ENCODE measurements around the gene LRP10. TPM values are rescaled to one million over a fixed set of nuclear protein-coding genes. Genes with fewer than 3 reads are reported as not detected.
"Not testable (repeated sequence)": the region's sequence is repeated elsewhere in the genome, so short reads cannot be mapped to it uniquely, and the experiment has no call there.

LRP10 gene
- total RNA-seq, 1 experiment from 2014 or later, result 12.2 TPM

DNA sequence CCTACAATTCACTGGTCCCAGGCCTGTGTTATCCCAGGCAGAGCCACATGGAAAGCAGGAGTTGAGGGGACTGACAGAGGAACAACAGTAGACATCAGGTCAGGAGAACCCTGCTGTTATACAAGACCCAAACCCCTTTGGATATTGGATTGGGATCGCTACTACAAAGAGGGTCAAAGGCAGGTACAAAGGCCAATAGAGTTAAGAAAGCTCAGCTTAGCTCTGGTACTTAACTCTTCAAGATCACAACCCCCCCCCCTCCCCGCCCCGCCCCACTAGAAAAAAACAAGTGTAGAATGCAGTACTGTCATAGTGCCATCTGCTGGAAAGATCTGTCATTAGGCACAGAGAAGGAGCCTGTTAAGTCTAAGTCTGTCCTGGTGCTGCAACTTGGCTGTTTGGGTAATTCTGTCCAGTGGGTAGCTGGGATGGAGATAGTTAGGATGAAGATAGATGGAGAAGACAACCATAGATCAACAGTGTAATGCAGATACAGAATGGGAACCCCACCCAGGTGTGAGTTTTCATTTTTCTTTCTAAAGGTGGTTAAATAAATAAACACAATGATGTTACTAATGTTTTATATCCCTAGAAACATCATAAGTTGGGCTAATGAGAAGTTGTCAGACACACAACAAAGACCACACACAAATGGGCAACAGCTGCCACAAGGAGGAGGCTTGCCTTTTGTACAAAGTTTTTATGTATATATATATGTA lies 28.7 kb downstream of the LRP10 start:
- H3K27ac ChIP-seq, result no peak overlapping the region
- H3K27me3 ChIP-seq, result no peaks in the 10 kb centered on the region
- no peaks in the 10 kb centered on the region for H3K4me1 ChIP-seq
- no peaks in the 10 kb centered on the region for H3K9me3 ChIP-seq (replicated peaks)
- H3K4me3 ChIP-seq, result no peak overlapping the region
- peaks cover 36% of the 10 kb centered on the region for H3K36me3 ChIP-seq
- peak; percentile 27 to 76 for DNase-seq

DNA sequence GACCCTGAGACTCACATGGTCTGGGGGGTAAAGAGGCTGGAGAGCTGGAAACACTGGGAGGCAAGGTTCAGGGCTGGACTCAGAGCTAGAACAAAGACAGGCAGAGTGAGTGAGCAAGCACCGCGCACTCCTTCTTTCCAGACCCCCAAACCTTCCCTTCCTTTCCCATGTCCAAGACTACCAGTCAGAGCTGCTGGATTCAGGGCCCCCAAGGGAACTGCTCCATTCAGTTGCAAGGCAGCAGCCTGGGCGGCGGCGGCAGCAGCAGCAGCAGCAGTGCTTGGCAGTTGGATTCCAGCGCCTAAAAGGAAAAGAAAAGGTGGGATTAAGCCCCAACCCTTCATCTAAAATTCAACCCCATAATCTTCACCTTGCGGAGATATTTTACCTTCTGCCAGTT lies 30.3 kb downstream of the LRP10 start:
- Histone ChIP-seq H3K27ac (no peak overlapping the region), H3K36me3 (peaks cover 52% of the 10 kb centered on the region), H3K4me3 (no peak overlapping the region), H3K4me1 (no peaks in the 10 kb centered on the region), H3K9me3 (replicated peaks) (no peaks in the 10 kb centered on the region), H3K27me3 (no peaks in the 10 kb centered on the region)
- DNase-seq, result no peak

DNA sequence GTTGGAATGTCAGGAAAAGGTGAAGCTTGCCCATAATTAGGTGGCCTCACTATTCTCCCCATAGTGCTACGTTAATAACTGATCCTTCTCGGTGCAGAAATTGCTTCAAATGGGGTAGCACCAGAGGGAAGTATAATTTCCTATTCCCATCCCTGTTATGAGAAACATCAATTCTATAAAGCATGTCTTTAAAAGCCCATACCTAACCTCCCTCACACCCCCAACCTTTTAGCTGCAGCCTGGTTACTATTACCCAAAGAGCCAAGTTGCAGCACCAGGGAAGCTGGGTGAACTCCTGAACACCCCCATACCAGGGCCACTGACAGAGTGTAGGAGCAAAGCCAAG lies 32.2 kb downstream of the LRP10 start:
- Histone ChIP-seq H3K36me3 (peaks cover 69% of the 10 kb centered on the region), H3K4me3 (no peak overlapping the region), H3K4me1 (no peaks in the 10 kb centered on the region), H3K27me3 (no peaks in the 10 kb centered on the region), H3K9me3 (replicated peaks) (no peaks in the 10 kb centered on the region), H3K27ac (no peak overlapping the region)
- no peak for DNase-seq

DNA sequence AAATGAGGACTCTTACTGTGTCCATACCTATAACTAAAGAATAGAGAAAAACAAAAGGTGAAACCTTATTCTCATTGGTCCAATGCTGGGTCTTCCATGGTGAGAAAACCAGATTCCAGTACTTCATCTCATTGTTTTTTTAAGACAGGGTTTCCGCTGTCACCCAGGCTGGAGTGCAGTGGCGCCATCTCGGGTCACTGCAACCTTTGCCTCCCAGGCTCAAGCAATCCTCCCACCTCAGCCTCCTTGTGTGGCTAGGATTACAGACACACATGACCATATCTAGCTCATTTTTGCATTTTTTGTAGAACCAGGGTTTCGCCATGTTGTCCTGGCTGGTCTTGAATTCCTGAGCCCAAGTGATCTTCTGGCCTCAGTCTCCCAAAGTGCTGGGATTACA lies 34.1 kb downstream of the LRP10 start:
- H3K9me3 ChIP-seq (replicated peaks), result no peaks in the 10 kb centered on the region
- no peak overlapping the region for H3K27ac ChIP-seq
- no peaks in the 10 kb centered on the region for H3K4me1 ChIP-seq
- H3K36me3 ChIP-seq, result peaks cover 80% of the 10 kb centered on the region
- no peak for DNase-seq
- no peaks in the 10 kb centered on the region for H3K27me3 ChIP-seq
- H3K4me3 ChIP-seq, result no peak overlapping the region

DNA sequence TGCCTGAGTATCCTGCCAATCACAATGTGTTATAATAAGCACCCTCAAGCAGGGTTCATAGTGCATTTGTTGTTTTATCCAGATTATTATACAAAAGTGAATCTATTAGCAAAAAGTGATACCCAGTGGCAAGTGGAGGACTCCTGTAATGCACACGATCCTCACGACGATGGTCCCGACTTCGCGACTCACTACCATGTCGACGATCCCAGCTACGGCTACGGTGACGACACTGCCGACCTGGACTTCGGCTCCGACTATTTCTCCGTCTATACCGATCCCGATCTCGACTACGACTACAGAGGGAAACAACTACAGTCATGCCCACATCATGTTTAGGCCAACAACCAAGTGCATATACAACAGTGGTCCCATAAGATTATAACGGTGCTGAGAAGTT lies 34.5 kb downstream of the LRP10 start:
- Histone ChIP-seq H3K27me3 (no peaks in the 10 kb centered on the region), H3K9me3 (replicated peaks) (no peaks in the 10 kb centered on the region), H3K27ac (no peak overlapping the region), H3K36me3 (peaks cover 83% of the 10 kb centered on the region), H3K4me1 (no peaks in the 10 kb centered on the region), H3K4me3 (no peak overlapping the region)
- no peak for DNase-seq

DNA sequence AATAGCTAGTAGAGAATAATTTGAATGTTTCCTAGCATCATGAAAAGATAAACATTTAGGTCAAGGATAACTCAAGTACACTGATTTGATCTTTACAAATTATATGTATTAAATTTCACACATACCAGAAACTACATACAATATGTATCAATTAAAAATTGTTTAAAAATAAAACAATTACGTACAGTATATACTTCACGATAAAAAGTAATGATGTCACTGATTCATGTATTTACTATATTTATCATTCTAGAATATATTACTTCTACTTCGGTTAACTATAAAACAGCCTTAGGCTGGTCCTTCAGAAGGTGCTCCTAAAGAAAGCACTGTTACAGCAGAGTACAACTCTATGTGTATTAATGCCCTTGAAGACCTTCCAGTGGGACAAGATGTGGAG lies 35.9 kb downstream of the LRP10 start:
- Histone ChIP-seq H3K9me3 (replicated peaks) (no peaks in the 10 kb centered on the region), H3K4me1 (no peaks in the 10 kb centered on the region), H3K36me3 (peaks cover 82% of the 10 kb centered on the region), H3K4me3 (no peak overlapping the region), H3K27ac (no peak overlapping the region), H3K27me3 (no peaks in the 10 kb centered on the region)
- DNase-seq, result no peak

DNA sequence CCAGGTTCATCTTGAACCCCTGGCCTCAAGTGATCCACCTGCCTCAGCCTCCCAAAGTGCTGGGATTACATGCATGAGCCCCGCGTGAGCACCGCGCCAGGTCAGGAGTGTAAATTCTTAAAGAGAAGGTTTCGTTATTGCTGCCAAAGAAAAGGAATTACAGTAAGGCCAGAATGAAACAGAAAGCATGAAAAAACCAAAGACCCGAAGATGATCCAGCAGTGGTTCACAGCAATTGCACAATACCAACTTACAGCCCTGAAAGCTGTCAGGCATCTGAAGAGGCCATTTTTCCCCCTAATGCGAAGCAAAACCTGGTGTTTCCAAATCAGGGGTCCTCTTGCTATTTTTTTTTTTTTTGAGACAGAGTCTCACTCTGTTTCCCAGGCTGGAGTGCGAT lies 37.1 kb downstream of the LRP10 start:
- no peak for DNase-seq
- Histone ChIP-seq H3K27me3 (no peaks in the 10 kb centered on the region), H3K36me3 (peaks cover 74% of the 10 kb centered on the region)

DNA sequence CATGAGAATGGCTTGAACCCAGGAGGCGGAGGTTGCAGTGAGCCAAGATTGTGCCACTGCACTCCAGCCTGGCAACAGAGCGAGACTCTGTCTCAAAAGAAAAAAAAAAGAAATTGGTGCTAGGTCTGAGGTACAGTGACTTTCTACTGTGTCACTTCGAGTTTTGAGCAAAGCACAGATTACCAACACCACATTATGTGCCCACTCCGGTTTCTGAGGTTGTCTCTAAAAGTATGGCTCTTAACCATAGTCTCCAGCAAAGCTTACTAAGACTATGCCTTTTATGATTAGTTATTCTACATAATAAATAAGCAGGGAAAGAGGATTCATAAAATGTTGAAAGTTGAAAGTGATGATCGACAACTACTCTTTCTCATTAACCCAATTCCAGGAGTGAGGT lies 39.4 kb downstream of the LRP10 start:
- Histone ChIP-seq H3K4me1 (no peaks in the 10 kb centered on the region), H3K9me3 (replicated peaks) (no peaks in the 10 kb centered on the region), H3K27me3 (no peaks in the 10 kb centered on the region), H3K36me3 (peaks cover 54% of the 10 kb centered on the region), H3K4me3 (no peak overlapping the region), H3K27ac (no peak overlapping the region)
- no peak for DNase-seq

More for the DNA sequence above, 37.1 kb downstream of the LRP10 start:
- Histone ChIP-seq H3K27ac (no peak overlapping the region), H3K4me3 (no peak overlapping the region), H3K9me3 (replicated peaks) (no peaks in the 10 kb centered on the region), H3K4me1 (no peaks in the 10 kb centered on the region)

DNA sequence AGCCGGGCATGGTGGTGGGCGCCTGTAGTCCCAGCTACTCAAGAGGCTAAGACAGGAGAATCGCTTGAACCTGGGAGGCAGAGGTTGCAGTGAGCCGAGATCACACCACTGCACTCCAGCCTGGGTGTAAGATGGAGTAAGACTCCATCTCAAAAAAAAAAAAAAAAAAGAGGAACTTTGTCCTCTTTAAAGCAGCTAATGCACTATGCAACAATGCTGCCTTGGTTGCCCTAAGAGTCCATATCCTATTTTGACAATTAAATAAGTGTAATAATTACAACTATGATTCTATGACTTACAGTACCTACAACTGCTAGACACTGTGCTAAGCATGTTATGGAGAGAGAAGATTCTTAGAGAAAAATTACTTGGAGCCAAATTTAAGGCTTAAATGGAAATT lies 43.3 kb downstream of the LRP10 start:
- not testable (repeated sequence) for H3K4me1 ChIP-seq; H3K27ac ChIP-seq; DNase-seq; H3K27me3 ChIP-seq; H3K9me3 ChIP-seq (replicated peaks); H3K4me3 ChIP-seq
- H3K36me3 ChIP-seq, result peaks cover 22% of the 10 kb centered on the region

DNA sequence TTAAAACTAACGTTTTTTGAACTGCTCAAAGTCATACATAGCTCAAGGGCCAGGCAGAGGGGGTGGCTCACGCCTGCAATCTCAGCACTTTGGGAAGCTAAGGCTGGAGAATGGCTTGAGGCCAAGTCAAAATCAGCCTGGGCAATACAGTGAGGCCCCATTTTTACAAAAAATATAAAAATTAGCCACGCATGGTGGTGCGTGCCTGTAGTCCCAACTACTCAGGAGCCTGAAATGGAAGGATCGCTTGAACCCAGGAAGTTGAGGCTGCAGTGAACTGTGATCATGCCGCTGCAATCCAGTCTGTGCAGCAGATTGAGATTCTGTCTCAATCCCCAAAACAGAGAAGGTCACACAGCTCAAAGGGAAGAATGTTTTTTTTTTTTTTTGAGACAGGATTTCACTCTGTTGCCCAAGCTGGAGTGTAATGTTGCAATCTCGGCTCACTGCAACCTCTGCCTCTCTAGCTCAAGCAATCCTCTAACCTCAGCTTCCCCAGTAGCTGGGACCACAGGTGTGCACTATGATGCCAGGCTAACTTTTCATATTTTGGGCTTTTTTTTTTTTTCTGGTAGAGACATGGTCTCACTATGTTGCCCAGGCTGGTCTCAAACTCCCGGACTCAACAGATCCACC lies 44.5 kb downstream of the LRP10 start:
- H3K27ac ChIP-seq, result no peak overlapping the region

DNA sequence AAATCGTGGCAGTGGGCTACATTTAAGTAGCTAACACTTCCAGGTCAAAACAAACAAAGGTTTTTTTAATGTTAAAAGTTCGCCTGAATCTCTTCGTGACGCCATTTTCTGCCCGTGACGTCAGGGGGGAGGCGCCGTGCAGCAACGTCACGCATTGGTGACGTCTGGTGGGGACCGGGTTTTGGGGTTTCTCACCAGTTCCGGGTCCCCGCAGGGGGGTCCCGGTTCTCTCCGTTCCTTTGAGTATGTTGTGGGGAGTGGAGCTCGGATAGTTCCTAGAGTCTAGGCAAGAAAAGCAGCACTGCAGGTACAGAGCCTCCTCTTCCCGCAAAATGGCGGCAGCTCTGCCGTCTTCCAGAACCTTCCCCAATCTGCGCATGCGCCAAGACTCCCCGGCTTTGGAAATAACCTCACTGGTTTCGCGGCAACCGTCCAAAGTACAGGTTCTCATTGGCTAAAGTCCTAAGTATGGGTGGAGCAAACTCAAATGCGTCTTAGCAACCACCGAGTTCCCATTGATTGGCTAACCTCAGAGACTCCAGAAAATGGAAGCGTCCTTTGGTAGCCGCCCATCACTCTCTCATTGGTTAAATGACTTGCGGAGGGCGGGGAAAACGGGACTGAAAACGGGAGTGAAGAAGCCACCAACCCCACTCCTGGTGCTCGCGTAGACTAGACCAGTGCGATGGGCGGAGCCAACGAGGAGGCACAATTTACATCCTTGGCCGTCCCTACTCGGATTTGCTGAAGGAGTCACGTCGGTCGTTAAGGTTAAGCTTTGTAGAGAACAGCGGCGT lies 47.5 kb downstream of the LRP10 start, which contains the start of gene RBM23:
Gene RBM23 (minus strand): TSS at position 346 of the 797 bp plus-strand sequence.
- Histone ChIP-seq H3K27me3 (no peaks in the 10 kb centered on the region), H3K4me3 (peak within 1 kb of the TSS; percentile 69), H3K9me3 (replicated peaks) (no peaks in the 10 kb centered on the region), H3K27ac (peak within 1 kb of the TSS; percentile 78), H3K36me3 (peaks cover 26% of the 10 kb centered on the region), H3K4me1 (peaks cover 4% of the 10 kb centered on the region; the same call in 1 of the 2 replicates)
- DNase-seq, result peak; percentile 100

More for the DNA sequence above, 44.5 kb downstream of the LRP10 start:
- no peaks in the 10 kb centered on the region for H3K27me3 ChIP-seq
- H3K4me1 ChIP-seq, result peaks cover 4% of the 10 kb centered on the region; the same call in 1 of the 2 replicates
- H3K36me3 ChIP-seq, result peaks cover 16% of the 10 kb centered on the region
- no peak for DNase-seq
- no peaks in the 10 kb centered on the region for H3K9me3 ChIP-seq (replicated peaks)
- no peak overlapping the region for H3K4me3 ChIP-seq

DNA sequence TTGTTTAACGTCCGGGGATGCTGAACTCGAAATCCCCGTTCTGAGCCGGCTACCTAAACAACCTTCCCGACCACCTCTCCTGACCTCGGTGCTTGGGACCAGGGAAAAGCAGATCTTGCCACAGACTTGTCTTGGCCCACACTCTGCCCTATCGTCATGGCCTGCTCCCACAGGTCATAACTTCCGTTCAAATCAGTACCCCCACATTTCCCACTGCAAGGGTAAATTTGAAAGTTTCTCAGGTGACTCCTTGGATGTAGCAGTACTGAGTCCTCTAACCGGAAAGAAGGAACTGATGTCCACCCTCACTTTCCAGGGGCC lies 48.0 kb downstream of the LRP10 start:
- H3K4me1 ChIP-seq, result peaks cover 4% of the 10 kb centered on the region; the same call in 1 of the 2 replicates
- no peak overlapping the region for H3K27ac ChIP-seq
- DNase-seq, result no peak
- no peaks in the 10 kb centered on the region for H3K27me3 ChIP-seq
- H3K36me3 ChIP-seq, result peaks cover 31% of the 10 kb centered on the region
- H3K4me3 ChIP-seq, result peak overlapping the region; percentile 47
- no peaks in the 10 kb centered on the region for H3K9me3 ChIP-seq (replicated peaks)

DNA sequence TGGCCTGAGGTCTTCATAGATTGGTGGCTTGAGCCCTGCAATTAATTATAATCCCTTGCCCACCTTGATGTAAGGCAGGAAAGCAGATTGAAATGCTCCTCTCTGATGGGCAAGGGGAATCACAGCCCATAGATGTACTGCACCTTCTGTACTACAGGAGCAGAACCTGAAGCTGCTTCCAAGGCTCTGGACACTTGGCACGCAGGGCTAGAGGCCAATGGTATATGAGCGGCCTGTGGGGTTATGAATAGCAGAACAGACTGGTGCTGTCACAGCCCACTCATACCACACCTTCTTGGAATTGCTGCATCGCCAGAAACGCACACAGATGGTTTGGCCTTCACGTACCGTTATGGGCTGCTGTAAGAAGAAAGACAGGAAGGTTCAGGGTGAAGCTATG lies 49.2 kb downstream of the LRP10 start:
- H3K9me3 ChIP-seq (replicated peaks), result no peaks in the 10 kb centered on the region
- H3K27me3 ChIP-seq, result no peaks in the 10 kb centered on the region
- peaks cover 34% of the 10 kb centered on the region for H3K36me3 ChIP-seq
- peaks cover 4% of the 10 kb centered on the region; the same call in 1 of the 2 replicates for H3K4me1 ChIP-seq
- H3K4me3 ChIP-seq, result no peak overlapping the region
- H3K27ac ChIP-seq, result no peak overlapping the region
- DNase-seq, result no peak

DNA sequence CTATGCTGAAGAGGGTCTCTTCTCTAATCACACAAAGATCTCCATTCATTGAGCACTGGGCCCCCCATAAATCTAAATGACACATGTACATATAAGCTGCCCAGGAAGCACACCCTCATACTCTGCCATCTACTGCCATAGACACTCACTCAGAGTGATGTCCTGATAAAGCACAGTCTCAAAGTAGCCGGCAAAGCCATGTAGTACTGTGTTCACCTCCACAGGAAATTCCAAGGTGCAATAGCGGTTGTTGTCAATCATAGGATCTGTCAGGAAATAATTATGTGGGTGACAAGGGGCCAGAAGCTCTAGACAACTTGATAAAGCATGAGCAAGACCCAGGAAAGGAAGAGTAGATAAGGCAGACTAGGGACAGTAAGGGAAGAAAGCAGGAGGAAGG lies 50.8 kb downstream of the LRP10 start:
- Histone ChIP-seq H3K4me3 (no peak overlapping the region), H3K36me3 (peaks cover 37% of the 10 kb centered on the region), H3K27ac (no peak overlapping the region), H3K27me3 (no peaks in the 10 kb centered on the region), H3K9me3 (replicated peaks) (no peaks in the 10 kb centered on the region), H3K4me1 (peaks cover 4% of the 10 kb centered on the region; the same call in 1 of the 2 replicates)
- no peak for DNase-seq

DNA sequence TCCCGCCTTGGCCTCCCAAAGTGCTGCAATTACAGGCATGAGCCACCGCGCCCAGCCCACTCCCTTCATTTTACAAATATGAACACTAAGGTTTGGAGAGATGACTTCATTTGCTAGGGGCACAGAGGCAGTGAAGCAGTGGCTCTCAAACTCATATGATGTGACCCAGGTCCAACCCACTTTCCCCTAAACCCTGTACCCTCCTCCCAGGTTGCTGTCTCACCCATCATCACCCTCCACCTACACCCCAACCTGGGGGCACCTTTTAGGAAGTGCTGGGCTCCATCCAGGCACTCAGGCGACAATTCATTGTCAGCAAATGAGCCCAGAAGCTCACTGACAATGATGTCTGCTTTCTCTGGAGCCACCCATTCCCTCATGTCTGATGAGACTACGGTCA lies 52.2 kb downstream of the LRP10 start:
- H3K4me1 ChIP-seq, result no peaks in the 10 kb centered on the region; the same call in 1 of the 2 replicates
- no peak overlapping the region for H3K4me3 ChIP-seq
- no peak for DNase-seq
- no peaks in the 10 kb centered on the region for H3K27me3 ChIP-seq
- no peaks in the 10 kb centered on the region for H3K9me3 ChIP-seq (replicated peaks)
- peaks cover 35% of the 10 kb centered on the region for H3K36me3 ChIP-seq
- H3K27ac ChIP-seq, result no peak overlapping the region

All from SJCRH30 (cell line).